ENCODE measurements around the gene ISOC1.

The ISOC1 gene

GRCh38 chr5:129133553-129133952, 39.0 kb downstream of the ISOC1 start:
- Histone ChIP-seq H3K27me3 (ENCODE audit: control insufficient read depth, insufficient read depth, low read length) (no peaks in the 10 kb centered on the region), H3K9ac (ENCODE audit: low read length) (no peak overlapping the region), H3K9me3 (ENCODE audit: control insufficient read depth, insufficient read depth, low read depth, low read length) (no peaks in the 10 kb centered on the region), H3K4me3 (ENCODE audit: low read depth, low read length) (no peak overlapping the region), H3K27ac (ENCODE audit: low read depth, low read length) (no peak overlapping the region), H3K36me3 (ENCODE audit: control insufficient read depth, insufficient read depth, low read length) (no peaks in the 10 kb centered on the region), H3K4me1 (ENCODE audit: control insufficient read depth, insufficient read depth, low read length) (no peaks in the 10 kb centered on the region)

DNA sequence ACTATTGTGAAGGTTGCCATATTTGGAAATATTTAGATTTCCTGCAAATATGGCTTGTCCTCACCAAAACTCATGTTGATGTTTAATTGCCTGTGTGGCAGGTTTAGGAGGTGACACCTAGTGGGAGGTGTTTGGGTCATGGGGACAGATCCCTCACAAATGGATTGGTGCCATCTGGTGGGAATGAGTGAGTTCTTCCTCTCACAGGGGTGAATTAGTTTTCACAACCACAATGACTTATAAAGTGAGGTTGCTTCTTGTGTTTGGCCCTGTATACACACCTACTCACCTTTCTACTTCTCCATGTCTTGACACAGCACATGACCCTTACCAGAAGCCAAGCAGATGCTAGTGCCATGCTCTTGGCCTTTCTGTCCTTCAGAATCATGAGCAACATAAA, 41.1 kb downstream of the ISOC1 start:
- H3K27ac ChIP-seq (ENCODE audit: low read depth, low read length) = no peak overlapping the region
- H3K9me3 ChIP-seq (ENCODE audit: control insufficient read depth, insufficient read depth, low read depth, low read length) = no peaks in the 10 kb centered on the region
- H3K4me1 ChIP-seq (ENCODE audit: control insufficient read depth, insufficient read depth, low read length) = no peaks in the 10 kb centered on the region
- no peak overlapping the region for H3K4me3 ChIP-seq (ENCODE audit: low read depth, low read length)
- H3K9ac ChIP-seq (ENCODE audit: low read length) = no peak overlapping the region
- H3K27me3 ChIP-seq (ENCODE audit: control insufficient read depth, insufficient read depth, low read length) = no peaks in the 10 kb centered on the region
- no peaks in the 10 kb centered on the region for H3K36me3 ChIP-seq (ENCODE audit: control insufficient read depth, insufficient read depth, low read length)

DNA sequence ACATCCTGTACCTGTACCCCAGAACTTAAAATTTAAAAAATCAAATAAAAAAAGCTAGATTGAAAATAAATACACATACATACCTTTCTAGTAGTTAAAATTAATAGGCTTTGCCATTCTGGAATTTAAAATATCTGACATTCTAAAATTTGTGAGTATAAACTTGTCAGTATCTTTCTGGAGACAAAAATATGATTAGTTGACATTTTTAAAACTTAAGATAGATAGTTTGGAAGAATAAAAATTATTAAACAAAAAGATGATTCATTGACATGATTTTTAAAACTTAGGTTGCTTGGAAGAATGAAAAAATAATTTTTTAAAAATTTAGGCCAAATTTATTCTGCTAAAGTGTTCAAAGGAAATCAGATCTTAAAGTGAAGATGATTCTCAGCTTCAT, 43.1 kb downstream of the ISOC1 start:
- no peaks in the 10 kb centered on the region for H3K9me3 ChIP-seq (ENCODE audit: control insufficient read depth, insufficient read depth, low read depth, low read length)
- H3K27me3 ChIP-seq (ENCODE audit: control insufficient read depth, insufficient read depth, low read length) = no peaks in the 10 kb centered on the region
- no peak overlapping the region for H3K27ac ChIP-seq (ENCODE audit: low read depth, low read length)
- no peaks in the 10 kb centered on the region for H3K4me1 ChIP-seq (ENCODE audit: control insufficient read depth, insufficient read depth, low read length)
- H3K9ac ChIP-seq (ENCODE audit: low read length) = no peak overlapping the region
- no peak overlapping the region for H3K4me3 ChIP-seq (ENCODE audit: low read depth, low read length)
- no peaks in the 10 kb centered on the region for H3K36me3 ChIP-seq (ENCODE audit: control insufficient read depth, insufficient read depth, low read length)

DNA sequence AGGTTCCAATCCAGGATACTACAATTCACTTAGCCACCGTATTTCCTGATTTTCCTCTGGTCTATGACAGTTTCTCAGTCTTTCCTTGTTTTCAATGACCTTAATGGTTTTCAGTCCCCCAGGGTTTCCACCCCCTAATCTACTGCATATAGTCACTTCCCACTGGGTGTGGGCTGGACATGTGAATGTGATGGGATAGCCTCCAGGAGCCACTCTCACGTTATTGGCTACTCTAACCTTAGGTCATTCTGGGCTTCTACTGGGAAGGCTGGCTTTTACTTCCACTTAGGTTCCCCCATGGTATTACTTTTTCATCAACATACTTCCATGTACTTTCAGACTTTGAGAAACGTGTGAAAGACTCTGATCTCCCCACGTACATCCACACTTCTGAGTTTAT, 46.5 kb downstream of the ISOC1 start:
- Histone ChIP-seq H3K9me3 (ENCODE audit: control insufficient read depth, insufficient read depth, low read depth, low read length) (no peaks in the 10 kb centered on the region), H3K4me3 (ENCODE audit: low read depth, low read length) (no peak overlapping the region), H3K9ac (ENCODE audit: low read length) (no peak overlapping the region), H3K27me3 (ENCODE audit: control insufficient read depth, insufficient read depth, low read length) (no peaks in the 10 kb centered on the region), H3K36me3 (ENCODE audit: control insufficient read depth, insufficient read depth, low read length) (no peaks in the 10 kb centered on the region), H3K27ac (ENCODE audit: low read depth, low read length) (no peak overlapping the region), H3K4me1 (ENCODE audit: control insufficient read depth, insufficient read depth, low read length) (no peaks in the 10 kb centered on the region)

DNA sequence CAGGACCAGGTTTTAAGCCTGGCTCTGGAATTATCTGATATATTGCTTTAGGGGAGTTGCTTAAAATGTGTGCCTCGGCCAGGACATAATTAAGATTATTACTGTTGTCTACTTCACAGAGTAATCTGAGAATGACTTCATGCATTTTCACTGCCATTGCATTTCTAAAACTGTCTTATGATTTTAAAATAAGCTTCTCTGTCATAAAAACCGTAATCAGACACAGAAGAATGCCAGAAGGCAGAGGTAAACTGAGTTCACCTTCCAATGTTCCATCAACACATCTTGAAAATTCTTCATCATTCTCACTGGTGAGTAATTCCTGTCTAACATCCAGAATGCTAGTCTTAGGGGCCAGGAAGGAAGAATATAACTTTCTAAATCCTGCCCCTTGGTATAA, 47.1 kb downstream of the ISOC1 start:
- H3K36me3 ChIP-seq (ENCODE audit: control insufficient read depth, insufficient read depth, low read length) = no peaks in the 10 kb centered on the region
- no peak overlapping the region for H3K4me3 ChIP-seq (ENCODE audit: low read depth, low read length)
- H3K27ac ChIP-seq (ENCODE audit: low read depth, low read length) = no peak overlapping the region
- H3K9me3 ChIP-seq (ENCODE audit: control insufficient read depth, insufficient read depth, low read depth, low read length) = no peaks in the 10 kb centered on the region
- no peaks in the 10 kb centered on the region for H3K27me3 ChIP-seq (ENCODE audit: control insufficient read depth, insufficient read depth, low read length)
- no peak overlapping the region for H3K9ac ChIP-seq (ENCODE audit: low read length)
- H3K4me1 ChIP-seq (ENCODE audit: control insufficient read depth, insufficient read depth, low read length) = no peaks in the 10 kb centered on the region

DNA sequence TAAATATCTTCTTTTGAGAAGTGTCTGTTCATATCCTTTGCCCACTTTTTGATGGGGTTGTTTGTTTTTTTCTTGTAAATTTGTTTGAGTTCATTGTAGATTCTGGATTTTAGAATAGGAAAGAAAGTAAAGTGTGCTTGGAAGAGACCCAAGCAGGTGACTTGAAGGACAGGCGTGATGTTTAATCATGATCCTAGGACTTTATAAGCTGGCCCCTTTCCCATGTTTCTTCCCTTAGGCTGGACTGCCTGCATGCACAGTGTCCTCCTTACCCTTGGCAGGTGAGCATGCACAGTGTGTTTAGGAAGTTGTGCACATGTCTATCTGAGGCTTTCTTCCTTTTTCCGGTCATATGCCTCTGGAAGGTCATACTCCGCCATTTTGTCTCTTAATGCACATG, 61.3 kb downstream of the ISOC1 start:
- H3K4me1 ChIP-seq (ENCODE audit: control insufficient read depth, insufficient read depth, low read length) = no peaks in the 10 kb centered on the region
- no peaks in the 10 kb centered on the region for H3K27me3 ChIP-seq (ENCODE audit: control insufficient read depth, insufficient read depth, low read length)
- no peaks in the 10 kb centered on the region for H3K36me3 ChIP-seq (ENCODE audit: control insufficient read depth, insufficient read depth, low read length)
- no peak overlapping the region for H3K27ac ChIP-seq (ENCODE audit: low read depth, low read length)
- no peak overlapping the region for H3K4me3 ChIP-seq (ENCODE audit: low read depth, low read length)
- no peaks in the 10 kb centered on the region for H3K9me3 ChIP-seq (ENCODE audit: control insufficient read depth, insufficient read depth, low read depth, low read length)
- no peak overlapping the region for H3K9ac ChIP-seq (ENCODE audit: low read length)

- no peaks in the 10 kb centered on the region for H3K4me1 ChIP-seq (ENCODE audit: control insufficient read depth, insufficient read depth, low read length)
- no peak overlapping the region for H3K4me3 ChIP-seq (ENCODE audit: low read depth, low read length)
- H3K27ac ChIP-seq (ENCODE audit: low read depth, low read length) = no peak overlapping the region
- no peaks in the 10 kb centered on the region for H3K36me3 ChIP-seq (ENCODE audit: control insufficient read depth, insufficient read depth, low read length)
- no peaks in the 10 kb centered on the region for H3K27me3 ChIP-seq (ENCODE audit: control insufficient read depth, insufficient read depth, low read length)
- 0 out of 2 replicates have a peak, but pooled peaks cover 4% of the 10 kb centered on the region for H3K9me3 ChIP-seq (ENCODE audit: control insufficient read depth, insufficient read depth, low read depth, low read length)
- H3K9ac ChIP-seq (ENCODE audit: low read length) = no peak overlapping the region
Measured at GRCh38 chr5:129161830-129162229, 67.3 kb downstream of the ISOC1 start.
